NCI-H774 (cell line): ENCODE data around the gene CDC73.
"Not testable (repeated sequence)": the region's sequence is repeated elsewhere in the genome, so short reads cannot be mapped to it uniquely, and the experiment has no call there.

ENCODE experiments used
- DNase-seq: peaks from one replicate; lab custom pipeline; 2025; lab: John Stamatoyannopoulos, UW

The CDC73 gene

GRCh38 chr1:193113992-193114332 is 7.9 kb upstream of the CDC73 start:
- no peak for DNase-seq

DNA sequence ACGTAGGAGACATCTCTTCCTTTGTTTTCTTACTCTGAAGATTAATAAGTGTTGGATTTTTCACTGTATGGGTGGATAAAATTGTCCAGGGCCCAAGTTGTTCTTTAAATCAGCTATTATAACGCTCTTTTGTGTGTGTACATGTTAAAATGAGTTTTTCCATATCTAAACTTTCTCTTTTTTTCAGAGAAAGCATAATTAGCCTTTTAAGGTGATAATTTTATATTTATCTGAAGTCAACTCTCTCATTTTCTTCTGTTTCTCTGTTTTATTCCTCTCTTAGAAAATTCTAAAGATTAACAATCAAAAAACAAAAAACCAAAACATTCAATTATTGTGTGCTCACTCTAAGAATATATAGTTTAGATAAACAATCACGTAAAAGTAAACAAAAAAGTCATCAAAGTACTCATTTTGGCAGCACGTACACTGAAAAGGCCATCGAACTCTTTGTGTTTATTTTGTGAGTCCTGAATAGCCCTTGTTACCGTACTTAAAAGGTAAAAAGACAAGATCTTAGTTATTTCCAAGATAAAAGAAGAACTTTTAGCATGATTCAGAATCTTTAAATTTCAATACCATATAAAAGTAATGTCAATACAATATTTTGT is 7.2 kb upstream of the CDC73 start:
- DNase-seq = no peak

DNA sequence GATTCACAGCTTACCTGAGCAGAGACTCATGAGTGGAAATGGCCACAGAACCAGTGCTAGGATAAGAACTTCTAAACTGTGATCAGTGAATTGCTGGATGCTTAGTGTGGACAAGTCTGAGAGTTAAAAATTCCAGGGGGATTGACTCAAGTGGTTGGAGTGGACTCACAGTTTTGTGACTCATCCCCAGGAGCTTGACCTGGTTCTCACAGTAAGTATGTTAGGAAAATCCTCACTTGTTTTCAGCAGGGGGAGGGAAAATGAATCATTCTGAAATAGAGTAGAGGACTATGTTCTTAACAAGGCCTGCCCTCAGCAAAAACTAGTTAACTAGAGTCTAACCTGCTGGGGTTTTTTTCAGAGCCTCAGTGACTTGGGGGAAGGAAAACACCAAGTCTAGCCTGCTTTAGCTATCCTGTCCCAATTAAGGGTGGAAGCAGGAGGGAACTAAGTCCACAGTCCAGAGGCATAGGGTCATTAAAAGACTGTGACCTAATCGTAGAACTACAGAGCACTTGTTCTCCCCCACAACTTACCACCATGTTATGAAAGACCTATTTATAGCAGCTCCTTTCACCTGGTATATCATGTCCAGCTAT is 6.1 kb upstream of the CDC73 start:
- DNase-seq = no peak

- not testable (repeated sequence) for DNase-seq
These were observed 4.7 kb upstream of the CDC73 start for GRCh38 chr1:193117167-193117566.

- no peak for DNase-seq
These were observed 3.6 kb upstream of the CDC73 start for GRCh38 chr1:193118194-193118593.

GRCh38 chr1:193118803-193119730 is 2.8 kb upstream of the CDC73 start:
- no peak for DNase-seq

DNA sequence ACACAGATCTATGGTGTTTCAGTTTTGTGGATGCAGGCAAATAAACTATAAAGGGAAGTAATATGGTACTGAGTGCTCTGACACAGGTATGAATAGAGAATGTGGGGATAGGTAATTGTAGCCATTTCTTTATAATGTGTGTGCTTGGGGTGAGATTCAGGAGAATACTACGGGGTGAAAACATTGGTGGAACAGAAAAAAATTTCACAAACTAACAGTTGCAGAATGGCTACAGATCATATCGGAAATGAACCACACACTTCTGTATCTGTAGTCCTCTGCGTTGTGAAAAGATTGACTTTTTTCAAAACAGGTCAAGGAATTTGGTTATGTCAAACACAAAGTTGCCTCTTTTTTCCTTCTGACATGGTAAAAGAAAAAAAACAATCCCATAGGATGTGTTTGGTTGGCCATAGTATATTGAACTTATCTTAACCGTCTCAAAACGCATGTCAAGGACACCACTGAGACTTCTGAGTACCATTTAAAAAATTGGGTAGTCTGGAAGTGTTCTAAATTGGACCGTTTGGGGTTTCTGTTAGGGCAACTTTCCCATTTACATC is 1.1 kb upstream of the CDC73 start:
- DNase-seq = no peak

- DNase-seq = no peak
These were observed 1.9 kb downstream of the CDC73 start for GRCh38 chr1:193123751-193124150.

- no peak for DNase-seq
These were observed 3.5 kb downstream of the CDC73 start for GRCh38 chr1:193125369-193125768.

- DNase-seq = no peak
These were observed 9.5 kb downstream of the CDC73 start for GRCh38 chr1:193131266-193131860.

DNA sequence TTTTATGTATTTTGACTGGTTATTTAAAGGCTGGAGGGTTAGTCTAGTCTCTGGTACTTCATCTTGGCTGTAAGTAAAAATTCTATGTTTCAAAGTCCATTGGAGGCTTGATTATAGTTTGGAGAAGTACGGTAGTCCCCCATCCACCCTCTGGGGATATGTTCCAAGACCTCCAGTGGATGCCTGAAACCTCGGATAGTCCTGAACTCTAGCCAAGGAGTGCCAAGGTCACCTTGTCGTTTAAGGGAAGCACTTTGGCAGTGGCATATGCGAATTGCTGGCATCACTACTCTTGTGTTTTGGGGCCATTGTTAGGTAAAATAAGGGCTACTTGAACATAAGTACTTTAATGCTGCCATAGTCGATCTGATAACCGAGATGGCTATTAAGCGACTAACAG is 18.4 kb downstream of the CDC73 start:
- no peak for DNase-seq

GRCh38 chr1:193141804-193142203 is 20.0 kb downstream of the CDC73 start:
- no peak for DNase-seq

DNA sequence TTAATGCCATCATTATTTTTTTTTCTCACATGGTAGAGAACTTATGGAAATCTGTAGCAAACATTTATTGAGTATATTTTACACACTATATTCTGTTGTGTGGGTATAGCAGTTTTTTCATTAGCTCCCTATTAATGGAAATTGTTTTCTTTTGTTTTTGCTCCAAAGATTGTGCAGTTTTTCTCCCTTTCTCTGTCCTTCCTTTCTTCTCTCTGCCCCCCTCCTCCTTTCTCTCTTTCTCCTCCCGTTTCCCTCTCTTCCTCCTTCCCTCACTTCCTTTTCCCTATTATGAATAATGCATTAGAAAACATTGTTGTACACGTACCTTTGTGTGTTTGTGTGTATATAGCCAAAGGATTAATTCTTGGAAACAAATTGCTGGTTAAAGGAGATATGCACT is 20.6 kb downstream of the CDC73 start:
- DNase-seq = no peak

DNA sequence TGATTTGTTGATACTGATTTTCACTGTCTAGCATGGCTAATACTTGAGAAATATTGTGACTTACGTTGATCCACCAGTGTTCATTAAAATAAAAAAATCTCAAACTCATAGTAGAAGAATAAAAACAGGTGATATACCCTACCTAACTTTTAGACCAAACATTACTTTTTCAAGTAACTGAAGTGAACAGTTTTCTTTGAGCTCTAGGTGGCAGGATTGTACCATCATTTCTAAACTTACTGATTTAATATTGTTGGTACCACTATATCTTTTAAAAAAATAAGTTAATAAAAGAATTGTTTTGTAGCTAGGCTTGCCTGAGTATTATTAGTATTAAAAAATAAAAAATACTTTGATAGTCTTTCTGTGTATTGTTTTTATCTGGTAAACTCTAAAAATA is 21.5 kb downstream of the CDC73 start:
- no peak for DNase-seq

DNA sequence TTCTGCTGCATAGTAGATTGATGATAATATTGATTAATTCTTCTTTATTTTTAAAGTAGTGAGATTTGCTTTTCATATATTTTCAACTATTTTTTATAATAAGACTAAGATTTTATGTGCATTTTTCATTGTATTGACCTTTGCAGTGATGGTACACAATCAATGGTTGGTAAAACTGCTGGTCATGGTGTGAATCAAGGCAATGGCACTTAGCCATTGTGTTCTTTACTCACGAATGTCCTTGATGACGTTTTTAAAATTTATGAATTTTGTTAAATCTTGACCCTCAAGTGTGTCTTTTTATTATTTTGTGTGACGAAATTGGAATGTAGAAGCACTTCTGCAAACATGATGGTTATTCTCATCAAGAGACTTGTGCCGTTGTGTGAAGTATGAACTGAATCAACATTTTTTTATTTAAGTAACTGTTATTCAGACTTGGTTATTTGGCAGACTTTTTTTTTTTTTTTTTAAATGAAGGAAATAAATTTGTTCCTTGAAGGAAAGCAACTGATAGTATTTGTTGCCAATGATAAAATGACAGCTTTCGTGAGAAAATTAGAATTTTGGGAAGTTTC is 22.6 kb downstream of the CDC73 start:
- no peak for DNase-seq

DNA sequence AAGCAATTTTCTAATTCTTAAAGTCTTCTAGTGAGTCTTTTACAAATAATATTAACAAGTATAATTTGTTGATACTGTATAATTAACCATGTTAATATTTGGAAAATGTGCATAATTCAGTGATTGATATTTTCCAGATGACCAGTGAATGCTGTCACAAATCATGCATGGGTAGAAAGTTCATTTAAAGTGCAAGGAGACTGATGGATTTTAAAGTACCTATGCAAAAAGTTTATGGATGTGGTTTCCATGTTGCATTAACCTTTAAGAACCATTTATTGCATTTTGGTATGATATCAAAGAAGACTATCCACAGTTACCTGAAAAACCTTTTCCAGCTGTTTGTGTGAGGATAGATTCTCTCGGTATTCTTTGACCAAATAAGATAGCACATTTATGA is 23.2 kb downstream of the CDC73 start:
- DNase-seq = no peak

GRCh38 chr1:193156117-193156821 is 34.4 kb downstream of the CDC73 start:
- no peak for DNase-seq

- DNase-seq = no peak
These were observed 35.0 kb downstream of the CDC73 start for GRCh38 chr1:193156822-193157142.

DNA sequence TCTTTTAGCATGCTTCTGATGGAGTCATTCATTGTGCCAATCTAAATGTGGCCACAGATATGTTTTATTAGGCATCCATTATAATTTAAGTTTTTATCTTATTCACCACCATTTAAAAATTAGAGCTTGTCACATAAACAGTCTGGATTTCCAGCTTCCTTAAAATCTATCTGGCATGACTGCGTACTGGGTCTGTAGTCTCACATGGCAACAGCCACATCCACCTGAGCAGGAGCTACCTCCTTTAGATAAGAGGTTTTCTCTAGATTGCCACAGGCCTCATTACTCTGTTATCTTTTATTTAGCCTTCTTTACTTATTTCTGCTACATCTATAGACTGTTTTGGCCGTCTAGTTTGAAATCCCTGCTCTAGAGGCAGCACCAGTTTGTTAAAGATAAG is 35.5 kb downstream of the CDC73 start:
- no peak for DNase-seq

GRCh38 chr1:193176113-193176512 is 54.3 kb downstream of the CDC73 start:
- no peak for DNase-seq

- DNase-seq = no peak
These were observed 55.0 kb downstream of the CDC73 start for GRCh38 chr1:193176788-193177187.

DNA sequence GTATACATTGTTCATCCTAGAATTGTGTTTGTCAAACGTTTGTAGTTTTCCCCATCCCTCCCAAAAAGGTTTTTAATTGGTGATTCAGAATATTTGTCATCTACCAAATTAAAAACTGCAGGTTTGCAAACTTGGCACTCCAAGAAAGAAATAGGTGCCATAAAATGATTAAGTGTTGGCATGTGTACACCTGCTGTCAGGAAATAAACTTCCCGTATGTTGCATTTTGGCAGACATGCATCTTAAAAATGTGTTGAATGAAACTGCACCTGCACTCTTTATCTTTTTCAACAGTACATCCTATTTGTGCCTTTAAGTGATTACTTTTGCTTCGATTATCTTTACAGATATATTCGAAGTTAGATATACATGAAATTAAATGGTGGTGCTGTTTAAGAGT is 57.3 kb downstream of the CDC73 start:
- DNase-seq = no peak
